Measurements from ENCODE around the gene PRKG1. TPM values are rescaled to one million over a fixed set of nuclear protein-coding genes. Genes with fewer than 3 reads are reported as not detected.

Gene PRKG1
- total RNA-seq, 2 donors from 2014 or later = 17.8 to 31.1 TPM

GRCh38 chr10:51072210-51072609 is 2.1 kb upstream of the PRKG1 start:
- no peaks in the 10 kb centered on the region for H3K27me3 ChIP-seq
- DNase-seq (ENCODE audit: low spot score) = no peak
- H3K4me1 ChIP-seq = peaks cover 0 to 24% of the 10 kb centered on the region in 2 donors
- H3K4me3 ChIP-seq = no peak overlapping the region
- TF ChIP-seq, protein P1, sequence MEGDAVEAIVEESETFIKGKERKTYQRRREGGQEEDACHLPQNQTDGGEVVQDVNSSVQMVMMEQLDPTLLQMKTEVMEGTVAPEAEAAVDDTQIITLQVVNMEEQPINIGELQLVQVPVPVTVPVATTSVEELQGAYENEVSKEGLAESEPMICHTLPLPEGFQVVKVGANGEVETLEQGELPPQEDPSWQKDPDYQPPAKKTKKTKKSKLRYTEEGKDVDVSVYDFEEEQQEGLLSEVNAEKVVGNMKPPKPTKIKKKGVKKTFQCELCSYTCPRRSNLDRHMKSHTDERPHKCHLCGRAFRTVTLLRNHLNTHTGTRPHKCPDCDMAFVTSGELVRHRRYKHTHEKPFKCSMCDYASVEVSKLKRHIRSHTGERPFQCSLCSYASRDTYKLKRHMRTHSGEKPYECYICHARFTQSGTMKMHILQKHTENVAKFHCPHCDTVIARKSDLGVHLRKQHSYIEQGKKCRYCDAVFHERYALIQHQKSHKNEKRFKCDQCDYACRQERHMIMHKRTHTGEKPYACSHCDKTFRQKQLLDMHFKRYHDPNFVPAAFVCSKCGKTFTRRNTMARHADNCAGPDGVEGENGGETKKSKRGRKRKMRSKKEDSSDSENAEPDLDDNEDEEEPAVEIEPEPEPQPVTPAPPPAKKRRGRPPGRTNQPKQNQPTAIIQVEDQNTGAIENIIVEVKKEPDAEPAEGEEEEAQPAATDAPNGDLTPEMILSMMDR (IDR thresholded peaks at IDR 0.05) = no peak
- no peak overlapping the region for H3K27ac ChIP-seq
- no peaks in the 10 kb centered on the region for H3K36me3 ChIP-seq
- H3K9me3 ChIP-seq = no peaks in the 10 kb centered on the region

GRCh38 chr10:51072921-51073434 is 1.3 kb upstream of the PRKG1 start:
- TF ChIP-seq, protein P1 (IDR thresholded peaks at IDR 0.05) = no peak
- DNase-seq (ENCODE audit: low spot score) = no peak
- no peaks in the 10 kb centered on the region for H3K36me3 ChIP-seq
- H3K4me3 ChIP-seq = peak overlapping the region; percentile 67 to 74
- H3K27ac ChIP-seq = peak overlapping the region; percentile 82 to 92
- no peaks in the 10 kb centered on the region for H3K9me3 ChIP-seq
- H3K4me1 ChIP-seq = peaks cover 0 to 26% of the 10 kb centered on the region in 2 donors
- H3K27me3 ChIP-seq = no peaks in the 10 kb centered on the region

- Histone ChIP-seq H3K36me3 (no peaks in the 10 kb centered on the region), H3K4me1 (peaks cover 0 to 26% of the 10 kb centered on the region in 2 donors), H3K27me3 (no peaks in the 10 kb centered on the region), H3K9me3 (no peaks in the 10 kb centered on the region), H3K4me3 (peak overlapping the region; percentile 67 to 74), H3K27ac (peak overlapping the region; percentile 82 to 92)
- TF ChIP-seq, protein P1 (IDR thresholded peaks at IDR 0.05) = no peak
- no peak for DNase-seq (ENCODE audit: low spot score)
Observed at GRCh38 chr10:51073453-51074237, 642 bp upstream of the PRKG1 start.

- TF ChIP-seq, protein P1 (IDR thresholded peaks at IDR 0.05) = no peak
- DNase-seq (ENCODE audit: low spot score) = no peak
- no peaks in the 10 kb centered on the region for H3K36me3 ChIP-seq
- H3K4me3 ChIP-seq = peak overlapping the region; percentile 67 to 74
- H3K9me3 ChIP-seq = no peaks in the 10 kb centered on the region
- no peaks in the 10 kb centered on the region for H3K27me3 ChIP-seq
- peaks cover 0 to 35% of the 10 kb centered on the region in 2 donors for H3K4me1 ChIP-seq
- H3K27ac ChIP-seq = peak overlapping the region; percentile 82 to 92
Observed at GRCh38 chr10:51075043-51075872, 971 bp downstream of the PRKG1 start.

- peaks cover 0 to 35% of the 10 kb centered on the region in 2 donors for H3K4me1 ChIP-seq
- H3K4me3 ChIP-seq = peak overlapping the region; percentile 67 to 74
- H3K27ac ChIP-seq = peak overlapping the region in 1 of 2 donors; percentile 92
- no peak for DNase-seq (ENCODE audit: low spot score)
- no peaks in the 10 kb centered on the region for H3K36me3 ChIP-seq
- H3K27me3 ChIP-seq = no peaks in the 10 kb centered on the region
- H3K9me3 ChIP-seq = no peaks in the 10 kb centered on the region
- TF ChIP-seq, protein P1 (IDR thresholded peaks at IDR 0.05) = no peak
Observed at GRCh38 chr10:51075873-51076229, 1.6 kb downstream of the PRKG1 start.

Measured in right atrium auricular region (tissue), 2 donors.